SK-N-SH (cell line): ENCODE measurements around the gene ZNF66. TPM values are rescaled to one million over a fixed set of nuclear protein-coding genes. Genes with fewer than 3 reads are reported as not detected.

Source experiments
- CTCF ChIA-PET: fragments of 300-600, 350-600 bp; formaldehyde crosslinking; extraction: SDS; loops from one replicate; lab custom pipeline; 2021; lab: Yijun Ruan, JAX
- POLR2A ChIA-PET: fragments of 350-600 bp; sonication (Branson Sonifier 250); formaldehyde crosslinking; extraction: SDS; loops from one replicate; lab custom pipeline; 2020; ENCODE audit warnings: antibody characterized with exemption, inconsistent platforms; lab: Yijun Ruan, JAX
- DNase-seq: peaks from one replicate; pipeline ENCODE4 v3.0.0; 2012
- H2AFZ ChIP-seq: fragments of 200-600 bp; sonication (generic); 2 replicates; pipeline ENCODE4 v1.8.1; 2016; ENCODE audit warnings: antibody characterized with exemption, mild to moderate bottlenecking, low read depth
- H3F3A ChIP-seq: fragments of 200-600 bp; sonication (generic); replicated peaks from 2 replicates; pipeline ENCODE3; 2016; ENCODE audit warnings: antibody characterized with exemption, mild to moderate bottlenecking; ENCODE audit not compliant: insufficient read depth
- H3K27ac ChIP-seq, 2 experiments: fragments of 200-500 bp in 1 of 2; fragments of 200-600 bp in 1 of 2; sonication (Bioruptor generic) in 1 of 2; sonication (generic), shearing (Covaris generic) in 1 of 2; 2 replicates each; pipeline versions ENCODE4 v1.5.1 to v1.6.1; 2014 to 2016; ENCODE audit warnings: low read depth in 2 of 2, inconsistent platforms in 1 of 2, low read length in 1 of 2, mild to moderate bottlenecking in 1 of 2, mixed read lengths in 1 of 2
- H3K27me3 ChIP-seq: fragments of 200-600 bp; sonication (generic), shearing (Covaris generic); 2 replicates; pipeline ENCODE4 v1.6.1; 2016; ENCODE audit warnings: mixed run types; ENCODE audit not compliant: insufficient read depth
- H3K36me3 ChIP-seq, 2 experiments: fragments of 200-500 bp in 1 of 2; fragments of 200-600 bp in 1 of 2; sonication (Bioruptor generic) in 1 of 2; sonication (generic) in 1 of 2; replicated peaks in 1 of 2; 2 replicates each; pipeline versions ENCODE3 to v1.5.1; 2014 to 2016; ENCODE audit warnings: low read length in 1 of 2, mild to moderate bottlenecking in 1 of 2; ENCODE audit not compliant: insufficient read depth in 2 of 2, control insufficient read depth in 1 of 2
- H3K4me1 ChIP-seq, 2 experiments: fragments of 200-500 bp in 1 of 2; fragments of 200-600 bp in 1 of 2; sonication (Bioruptor generic) in 1 of 2; sonication (generic), shearing (Covaris generic) in 1 of 2; 2 replicates each; pipeline versions ENCODE4 v1.5.1 to v1.6.1; 2014 to 2016; ENCODE audit warnings: low read depth in 1 of 2, low read length in 1 of 2, mixed run types in 1 of 2; ENCODE audit not compliant: insufficient read depth in 2 of 2, control insufficient read depth in 1 of 2
- H3K4me2 ChIP-seq: fragments of 200-600 bp; sonication (generic), shearing (Covaris generic); 2 replicates; pipeline ENCODE4 v1.6.1; 2017; ENCODE audit warnings: mixed run types
- H3K4me3 ChIP-seq, 2 experiments: fragments of 200-500 bp in 1 of 2; fragments of 200-600 bp in 1 of 2; sonication (Bioruptor generic) in 1 of 2; sonication (generic), shearing (Covaris generic) in 1 of 2; 2 replicates each; pipeline versions ENCODE4 v1.5.1 to v1.8.1; 2014 to 2016; ENCODE audit warnings: low read depth in 2 of 2, inconsistent platforms in 1 of 2, low read length in 1 of 2, mild to moderate bottlenecking in 1 of 2, mixed read lengths in 1 of 2, moderate library complexity in 1 of 2
- H3K79me2 ChIP-seq: fragments of 200-600 bp; sonication (generic); 2 replicates; pipeline ENCODE4 v1.8.1; 2017; ENCODE audit warnings: mild to moderate bottlenecking; ENCODE audit not compliant: insufficient read depth
- H3K9ac ChIP-seq: fragments of 200-600 bp; sonication (generic); 2 replicates; pipeline ENCODE4 v1.6.1; 2017; ENCODE audit warnings: mixed run types
- H3K9me2 ChIP-seq: fragments of 200-600 bp; sonication (generic); 2 replicates; pipeline ENCODE4 v1.6.1; 2017; ENCODE audit warnings: mixed run types
- H3K9me3 ChIP-seq: fragments of 200-600 bp; sonication (generic); 2 replicates; pipeline ENCODE4 v1.6.1; 2017; ENCODE audit warnings: mixed run types, mild to moderate bottlenecking, moderate library complexity
- H4K20me1 ChIP-seq: fragments of 200-600 bp; sonication (generic); 2 replicates; pipeline ENCODE4 v1.6.1; 2017; ENCODE audit warnings: mild to moderate bottlenecking, mixed run types; ENCODE audit not compliant: insufficient read depth
- CHD2 ChIP-seq: fragments of 150-350 bp; IDR thresholded peaks from 2 replicates; pipeline ENCODE4 v1.6.1; 2018; ENCODE audit warnings: low read length; ENCODE audit not compliant: partially characterized antibody
- CTCF ChIP-seq: fragments of 200-600 bp; sonication (generic); IDR thresholded peaks from 2 replicates; pipeline ENCODE4 v1.6.1; 2017; ENCODE audit warnings: antibody characterized with exemption, mild to moderate bottlenecking, moderate library complexity
- ELF1 ChIP-seq: IDR thresholded peaks from 2 replicates; pipeline ENCODE4 v1.4.0; 2012
- EP300 ChIP-seq, 2 experiments: IDR thresholded peaks; 2 replicates each; pipeline versions ENCODE4 v1.4.0 to v1.6.1; 2012; ENCODE audit warnings: borderline replicate concordance in 1 of 2, low read depth in 1 of 2, low read length in 1 of 2
- FOSL2 ChIP-seq: IDR thresholded peaks from 2 replicates; pipeline ENCODE4 v1.4.0; 2012; ENCODE audit warnings: low read depth, mild to moderate bottlenecking, moderate library complexity, borderline replicate concordance
- FOXM1 ChIP-seq: IDR thresholded peaks from 2 replicates; pipeline ENCODE4 v1.4.0; 2012; ENCODE audit warnings: low read depth, mild to moderate bottlenecking
- GABPA ChIP-seq: IDR thresholded peaks from 2 replicates; pipeline ENCODE4 v1.4.0; 2012; ENCODE audit warnings: low read depth, mild to moderate bottlenecking
- GATA2 ChIP-seq: sonication (generic); formaldehyde crosslinking; IDR thresholded peaks from 2 replicates; pipeline ENCODE4 v1.5.0; 2020; ENCODE audit warnings: mild to moderate bottlenecking, missing genetic modification reagents
- IRF3 ChIP-seq: fragments of 150-350 bp; IDR thresholded peaks from 2 replicates; pipeline ENCODE4 v1.6.1; 2016; ENCODE audit warnings: mild to moderate bottlenecking, low read depth, low read length
- JUND ChIP-seq: IDR thresholded peaks from 2 replicates; pipeline ENCODE4 v1.4.0; 2012
- MAX ChIP-seq: IDR thresholded peaks from 2 replicates; pipeline ENCODE4 v1.4.0; 2012; ENCODE audit warnings: low read depth
- MEF2A ChIP-seq: IDR thresholded peaks from 2 replicates; pipeline ENCODE4 v1.4.0; 2012; ENCODE audit warnings: low read depth, borderline replicate concordance
- MXI1 ChIP-seq: IDR thresholded peaks from 2 replicates; pipeline ENCODE4 v1.6.1; 2012; ENCODE audit warnings: mild to moderate bottlenecking, low read depth, low read length, improper control_type of control experiment
- NFIC ChIP-seq: IDR thresholded peaks from 2 replicates; pipeline ENCODE4 v1.4.0; 2012; ENCODE audit warnings: borderline replicate concordance
- NRF1 ChIP-seq: IDR thresholded peaks from 2 replicates; pipeline ENCODE4 v1.6.1; 2012; ENCODE audit warnings: low read depth, mild to moderate bottlenecking, low read length
- RAD21 ChIP-seq: IDR thresholded peaks from 2 replicates; pipeline ENCODE4 v1.6.1; 2012; ENCODE audit warnings: mild to moderate bottlenecking, low read length
- RCOR1 ChIP-seq: fragments of 150-350 bp; IDR thresholded peaks from 2 replicates; pipeline ENCODE4 v1.6.1; 2017; ENCODE audit warnings: antibody characterized with exemption, low read length
- RFX5 ChIP-seq: IDR thresholded peaks from 2 replicates; pipeline ENCODE4 v1.6.1; 2012; ENCODE audit warnings: mild to moderate bottlenecking, improper control_type of control experiment, low read length
- RXRA ChIP-seq: IDR thresholded peaks from 2 replicates; pipeline ENCODE4 v1.4.0; 2012; ENCODE audit warnings: low read depth, mild to moderate bottlenecking, borderline replicate concordance
- SIN3A ChIP-seq: IDR thresholded peaks from 2 replicates; pipeline ENCODE4 v1.6.1; 2012; ENCODE audit warnings: low read depth, mild to moderate bottlenecking, low read length, moderate library complexity, borderline replicate concordance
- SMC3 ChIP-seq: IDR thresholded peaks from 2 replicates; pipeline ENCODE4 v1.6.1; 2012; ENCODE audit warnings: low read depth, low read length, improper control_type of control experiment
- TAF1 ChIP-seq: IDR thresholded peaks from 2 replicates; pipeline ENCODE4 v1.6.1; 2012; ENCODE audit warnings: low read depth, mild to moderate bottlenecking, low read length, moderate library complexity, borderline replicate concordance
- TCF12 ChIP-seq: IDR thresholded peaks from 2 replicates; pipeline ENCODE4 v1.4.0; 2012
- TEAD4 ChIP-seq: IDR thresholded peaks from 2 replicates; pipeline ENCODE4 v1.4.0; 2012; ENCODE audit warnings: mild to moderate bottlenecking, borderline replicate concordance; ENCODE audit not compliant: insufficient read depth
- USF1 ChIP-seq: IDR thresholded peaks from 2 replicates; pipeline ENCODE4 v1.4.0; 2012; ENCODE audit warnings: low read depth, borderline replicate concordance
- YY1 ChIP-seq: IDR thresholded peaks from 2 replicates; pipeline ENCODE4 v1.4.0; 2012; ENCODE audit warnings: low read depth, mild to moderate bottlenecking
- ZBTB33 ChIP-seq: IDR thresholded peaks from 2 replicates; pipeline ENCODE4 v1.4.0; 2012; ENCODE audit warnings: low read depth, borderline replicate concordance
- WGBS: methylation state at CpG from one replicate; pipeline ENCODE4 v1.1.6; 2017; ENCODE audit warnings: low lambda C conversion rate; 5-methylcytosine and 5-hydroxymethylcytosine counted together
- polyA plus RNA-seq, 3 experiments: library from polyadenylated mRNA; depleted of rRNA; stranded (reverse); fragments of >200 nt; gene quantifications; 2 replicates each; pipeline ENCODE4 v1.2.3, GENCODE V29; 2012

Gene ZNF66
- 0.38 and 1.3 TPM in 2 replicates for polyA plus RNA-seq (2012; rRNA removed)
- 0.51 and 0.92 TPM in 2 replicates for polyA plus RNA-seq (2012; cell fraction: cytosol; rRNA removed)
- polyA plus RNA-seq (2012; cell fraction: nucleus; rRNA removed): 0.59 and 0.98 TPM in 2 replicates

GRCh38 chr19:20776083-20777076 lies at the start of gene ZNF66:
Gene ZNF66, plus strand, starts transcription at chr19:20776304. Its CDS starts 144 bp downstream, at chr19:20776448.
- Histone ChIP-seq H4K20me1 (no peaks in the 10 kb centered on the region), H3K27ac (peak within 1 kb of the TSS; percentile 20 to 60; a peak in 3 of 4 replicates), H3K4me2 (peak within 1 kb of the TSS; percentile 96), H3K4me3 (peak within 1 kb of the TSS; percentile 71 to 96), H3K9ac (peak within 1 kb of the TSS; percentile 75), H3K79me2 (peaks cover 9% of the 10 kb centered on the region; the same call in 1 of the 2 replicates), H3K27me3 (no peaks in the 10 kb centered on the region), H3K4me1 (no peaks in the 10 kb centered on the region; a peak in 1 of 4 replicates), H3K9me3 (no peaks in the 10 kb centered on the region), H3F3A (peaks cover 3% of the 10 kb centered on the region), H2AFZ (peak within 1 kb of the TSS; percentile 97), H3K36me3 (peaks cover 0 to 14% of the 10 kb centered on the region in 2 experiments), H3K9me2 (no peaks in the 10 kb centered on the region)
- POLR2A ChIA-PET: interaction anchor here (1.0 to 1.3 kb wide), 4 partner anchors 147 to 366 kb away, joined by 3 to 6 read pairs (median 4); partner anchors contain the start of genes ZNF430, ZNF431 and ZNF85
- 3% methylated on average over 24 of the region's 42 CpGs for WGBS
- peak; percentile 87 for DNase-seq
- CTCF ChIA-PET: interaction anchor here (1.0 kb wide), 1 partner anchor 13 kb away, joined by 3 read pairs; no protein-coding TSS in a partner anchor
- no peak for TF ChIP-seq USF1
- peak; percentile 34 for TF ChIP-seq MAX
- no peak for TF ChIP-seq CTCF
- no peak for TF ChIP-seq ZBTB33
- TF ChIP-seq FOXM1: no peak
- peak; percentile 91 for TF ChIP-seq MXI1
- peak; percentile 43; the same call in 1 of the 2 replicates for TF ChIP-seq YY1
- no peak for TF ChIP-seq RCOR1
- no peak for TF ChIP-seq RAD21
- TF ChIP-seq GABPA: peak; percentile 49
- no peak for TF ChIP-seq MEF2A
- no peak for TF ChIP-seq FOSL2
- TF ChIP-seq ELF1: peak; percentile 76; the same call in 1 of the 2 replicates
- peak; percentile 51; the same call in 1 of the 2 replicates for TF ChIP-seq TAF1
- TF ChIP-seq SIN3A: peak; percentile 90; the same call in 1 of the 2 replicates
- TF ChIP-seq RXRA: no peak
- no peak for TF ChIP-seq EP300 (IDR thresholded peaks at IDR 0.05; ENCODE audit: borderline replicate concordance in 1 of 2, low read depth in 1 of 2, low read length in 1 of 2)
- TF ChIP-seq CHD2: no peak
- no peak for TF ChIP-seq TCF12
- no peak for TF ChIP-seq NRF1
- peak; percentile 50 for TF ChIP-seq GATA2 (CRISPR knock-in tag)
- TF ChIP-seq IRF3: peak; percentile 83
- no peak for TF ChIP-seq NFIC
- TF ChIP-seq TEAD4: no peak
- no peak for TF ChIP-seq JUND
- TF ChIP-seq SMC3: no peak
- peak; percentile 72 for TF ChIP-seq RFX5
